Epidermal melanocyte (primary cell): ENCODE data around the gene UIMC1.
"Not testable (repeated sequence)": the region's sequence is repeated elsewhere in the genome, so short reads cannot be mapped to it uniquely, and the experiment has no call there.

Experiments used
- DNase-seq: peaks from one replicate; pipeline ENCODE4 v3.0.0; 2011; ENCODE audit warnings: low spot score; ENCODE audit not compliant: insufficient read length

UIMC1 gene

DNA sequence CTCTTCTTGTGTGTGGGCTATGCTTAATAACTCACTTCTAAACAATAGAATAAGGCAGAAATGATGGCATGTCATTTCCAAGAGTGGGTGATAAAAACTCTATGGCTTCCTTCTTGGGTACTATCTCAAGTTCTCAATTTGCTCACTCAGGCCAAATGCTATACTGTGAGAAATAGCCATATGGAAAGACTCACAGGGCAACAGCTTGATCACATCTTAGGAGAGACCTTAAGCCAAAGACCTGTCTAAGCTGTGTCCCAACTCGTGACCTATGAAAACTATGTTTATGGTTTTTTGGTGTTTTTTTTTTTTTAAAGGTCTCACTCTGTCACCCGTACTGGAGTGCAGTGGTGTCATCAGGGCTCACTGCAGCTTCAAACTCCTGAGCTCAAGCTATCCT lies 2.1 kb upstream of the UIMC1 start:
- DNase-seq, result no peak

DNA sequence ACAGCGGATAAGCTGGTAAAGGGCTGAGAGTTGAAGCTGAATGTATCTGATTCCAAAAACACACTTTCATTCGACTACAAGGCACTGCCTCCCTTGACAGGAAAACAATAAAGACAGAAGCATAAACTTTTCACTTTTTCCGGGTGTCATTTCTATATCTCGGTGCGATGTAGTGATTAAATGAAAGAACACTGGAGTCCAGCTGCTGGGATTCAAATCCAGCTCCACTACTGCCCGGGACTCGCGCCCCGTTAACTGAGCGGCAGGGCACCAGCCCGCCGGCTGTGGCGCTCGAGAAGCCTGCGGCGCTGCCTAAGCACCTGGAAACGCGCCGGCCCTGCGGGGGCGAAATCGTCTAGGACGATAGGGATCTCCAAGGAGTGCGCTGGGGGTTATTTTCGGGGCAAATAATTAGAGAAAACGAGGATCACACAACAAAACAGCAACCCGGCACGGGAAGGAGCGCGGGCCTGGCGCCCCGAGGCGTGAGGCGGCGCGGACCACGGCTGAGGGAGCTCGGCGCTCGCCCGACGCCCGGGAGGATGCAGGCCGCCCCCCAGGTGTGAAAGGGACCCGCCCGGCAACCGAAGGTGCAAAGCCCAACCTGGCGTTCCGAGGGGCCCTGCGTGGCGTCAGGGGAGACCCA lies 837 bp downstream of the UIMC1 start:
- DNase-seq, result no peak

DNA sequence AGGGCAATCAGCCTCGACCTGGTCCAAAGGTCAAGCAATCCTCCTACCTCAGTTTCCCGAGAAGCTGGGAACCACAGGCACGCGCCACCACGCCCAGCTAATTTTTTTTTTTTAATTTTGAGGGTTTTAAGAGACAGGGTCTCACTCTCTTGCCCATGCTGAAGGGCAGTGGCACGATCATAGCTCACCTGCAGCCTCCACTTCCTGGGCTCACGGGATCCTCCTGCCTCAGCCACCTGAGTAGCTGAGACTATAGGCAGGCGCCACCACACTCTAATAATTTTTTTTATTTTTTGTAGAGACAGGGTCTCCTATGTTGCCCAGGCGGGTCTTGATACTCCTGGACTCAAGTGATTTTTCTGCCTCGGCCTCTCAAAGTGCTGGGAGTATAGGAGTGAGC lies 1.6 kb downstream of the UIMC1 start:
- DNase-seq, result no peak

DNA sequence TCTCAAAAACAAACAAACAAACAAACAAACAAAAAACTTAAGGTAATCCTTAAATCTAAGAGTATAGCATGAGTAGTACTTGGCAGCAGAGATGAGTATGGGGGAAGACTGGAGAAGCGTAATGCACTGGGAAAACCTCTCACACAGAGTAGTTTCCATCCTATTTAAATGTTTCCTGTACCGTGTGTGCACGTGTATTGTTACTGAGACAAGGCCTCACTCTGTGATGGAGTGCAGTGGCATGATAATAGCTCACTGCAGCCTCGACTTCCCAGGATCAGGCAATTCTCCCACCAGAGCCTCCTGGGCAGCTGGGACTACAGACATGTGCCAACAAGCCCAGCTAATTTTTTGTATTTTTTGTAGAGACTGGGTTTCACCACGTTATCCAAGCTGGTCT lies 2.9 kb downstream of the UIMC1 start:
- DNase-seq, result no peak

DNA sequence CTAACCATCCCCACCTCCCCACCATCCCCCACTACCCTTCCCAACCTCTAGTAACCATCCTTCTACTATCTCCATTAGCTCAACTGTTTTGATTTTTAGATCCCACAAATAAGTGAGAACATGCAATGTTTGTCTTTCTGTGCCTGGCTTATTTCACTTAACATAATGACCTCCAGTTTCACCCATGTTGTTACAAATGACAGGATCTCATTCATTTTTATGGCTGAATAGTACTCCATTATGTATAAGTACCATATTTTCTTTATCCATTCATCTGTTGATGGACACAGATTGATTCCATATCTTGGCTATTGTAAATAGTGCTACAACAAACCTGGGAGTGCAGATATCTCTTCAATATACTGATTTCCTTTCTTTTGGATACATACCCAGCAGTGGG lies 7.1 kb downstream of the UIMC1 start:
- not testable (repeated sequence) for DNase-seq

DNA sequence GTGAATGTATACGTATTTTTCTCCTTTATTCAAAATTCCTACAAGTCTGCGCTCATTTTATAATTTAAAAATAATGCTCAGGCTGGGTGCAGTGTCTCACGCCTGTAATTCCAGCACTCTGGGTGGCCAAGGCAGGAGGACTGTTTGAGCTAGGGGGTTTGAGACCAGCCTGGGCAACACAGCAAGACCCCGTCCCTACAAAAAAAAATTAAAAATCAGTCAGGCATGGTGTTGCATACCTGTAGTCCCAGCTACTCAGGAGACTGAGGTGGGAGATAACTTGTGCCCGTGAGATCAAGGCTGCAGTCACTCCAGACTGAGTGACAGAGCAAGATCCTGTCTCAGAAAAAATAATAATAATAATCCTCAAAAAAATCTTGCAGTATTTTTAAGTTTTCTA lies 7.8 kb downstream of the UIMC1 start:
- DNase-seq, result no peak

DNA sequence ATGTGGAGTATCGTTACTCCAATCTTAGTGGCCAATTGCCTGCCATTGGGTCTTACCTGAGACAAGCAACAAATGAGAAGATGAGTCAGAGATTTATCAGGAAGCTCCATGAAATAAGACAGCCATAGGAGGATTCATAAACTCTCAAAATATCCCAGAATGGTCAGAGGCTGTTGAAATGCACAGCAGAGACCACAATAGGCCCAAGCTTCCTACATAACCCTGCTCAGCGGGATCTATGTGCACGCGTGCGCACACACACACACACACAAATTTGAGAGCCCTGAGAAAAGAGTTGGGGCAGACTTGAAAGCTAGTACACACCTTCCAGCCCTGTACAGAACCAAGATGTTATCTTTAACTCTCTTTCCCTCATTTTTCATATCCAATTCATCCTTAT lies 9.8 kb downstream of the UIMC1 start:
- no peak for DNase-seq

DNA sequence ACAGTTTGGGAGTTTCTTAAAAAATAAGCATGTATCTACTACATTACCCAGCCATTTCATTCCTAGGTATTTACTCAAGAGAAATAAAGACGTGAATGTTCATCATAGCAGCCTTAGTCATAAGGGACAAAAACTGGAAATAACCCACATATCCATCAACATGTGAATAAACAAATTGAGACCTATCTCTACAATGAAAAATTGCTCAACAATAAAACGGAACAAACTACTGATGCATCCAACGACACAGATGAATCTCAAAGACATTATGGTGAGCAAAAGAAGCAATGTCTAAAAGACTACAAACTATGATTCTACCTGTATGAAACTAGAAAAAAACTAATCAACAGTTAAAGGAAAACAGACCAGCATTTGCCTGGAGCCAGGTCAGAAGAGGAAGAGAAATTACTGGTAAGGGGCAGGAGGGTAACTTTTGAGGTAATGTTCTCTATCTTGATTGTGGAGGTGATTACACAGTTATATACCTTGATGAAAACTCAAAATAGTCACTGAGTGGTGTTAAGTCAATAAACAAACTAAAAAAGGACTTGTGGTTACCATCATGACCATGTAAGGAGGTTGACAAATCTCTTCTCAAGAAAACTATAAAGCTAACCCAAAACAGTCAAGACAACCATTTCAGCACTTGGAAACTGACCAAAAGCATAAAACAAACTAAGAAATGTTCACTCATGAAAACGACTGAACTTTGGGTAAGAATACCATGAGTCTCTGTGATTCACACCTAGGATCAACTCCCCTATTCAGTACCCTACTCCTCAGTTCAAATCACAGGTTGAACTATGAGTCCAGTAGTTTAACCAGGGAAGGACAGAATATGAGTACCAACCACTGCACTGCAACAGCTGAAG lies 10.4 kb downstream of the UIMC1 start:
- DNase-seq, result no peak

DNA sequence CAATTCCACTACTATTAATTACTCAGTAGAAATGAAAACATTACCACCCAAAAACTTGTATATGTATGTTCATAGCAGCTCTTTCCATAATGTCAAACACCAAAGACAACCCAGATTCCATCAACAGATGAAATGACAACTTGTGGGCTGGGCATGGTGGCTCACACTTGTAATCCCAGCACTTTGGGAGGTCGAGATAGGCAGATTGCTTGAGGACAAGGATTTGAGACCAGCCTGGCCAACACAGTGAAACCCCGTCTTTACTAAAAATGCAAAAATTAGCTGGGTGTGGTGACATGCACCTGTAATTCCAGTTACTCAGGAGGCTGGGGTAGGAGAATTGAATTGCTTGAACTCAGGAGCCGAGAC lies 11.5 kb downstream of the UIMC1 start:
- no peak for DNase-seq

DNA sequence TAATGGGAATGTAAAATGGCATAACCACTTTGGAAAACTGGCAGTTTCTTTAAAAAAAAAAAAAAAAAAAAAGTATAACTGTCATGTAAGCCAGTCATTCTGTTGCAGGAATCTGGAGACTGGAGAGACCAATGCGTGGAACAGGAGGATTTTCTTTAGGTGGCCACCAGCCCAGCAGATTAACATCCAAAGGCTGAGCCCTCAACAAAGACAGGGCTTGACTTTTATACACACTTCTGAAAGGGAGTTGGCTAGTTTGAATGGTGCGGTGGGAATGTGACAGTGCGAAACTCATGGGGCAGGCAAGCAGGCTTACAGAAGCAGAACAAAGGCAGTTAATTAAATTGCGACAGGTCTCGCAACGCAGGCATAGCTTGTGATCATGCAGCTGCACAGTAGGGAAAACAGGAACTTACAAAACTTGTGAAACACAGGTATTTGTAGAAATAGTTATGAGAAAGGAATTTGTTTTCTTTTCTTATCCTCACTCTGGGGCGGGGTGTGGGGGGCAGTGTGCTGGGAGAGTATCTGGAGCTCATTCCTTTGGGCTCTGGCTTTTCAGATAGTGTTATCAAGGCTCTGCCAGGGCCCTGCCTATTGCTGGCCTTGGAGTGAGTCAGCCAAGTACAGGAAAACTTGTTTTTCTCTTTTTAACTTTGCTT lies 12.0 kb downstream of the UIMC1 start:
- DNase-seq, result no peak

DNA sequence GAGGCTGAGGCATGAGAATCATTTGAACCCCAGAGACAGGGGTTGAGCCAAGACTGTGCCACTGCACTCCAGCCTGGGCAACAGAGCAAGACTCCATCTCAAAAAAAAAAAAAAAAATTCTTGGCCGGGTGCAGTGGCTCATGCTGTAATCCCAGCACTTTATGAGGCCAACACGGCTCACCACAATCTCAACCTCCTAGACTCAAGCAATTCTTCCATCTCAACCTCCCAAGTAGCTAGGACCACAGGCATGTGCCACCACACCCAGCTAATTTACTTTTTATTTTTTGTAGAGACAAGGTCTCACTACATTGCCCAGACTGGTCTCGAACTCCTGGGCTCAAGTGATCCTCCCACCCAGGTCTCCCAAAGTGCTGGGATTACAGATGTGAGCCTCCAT lies 13.5 kb downstream of the UIMC1 start:
- not testable (repeated sequence) for DNase-seq

DNA sequence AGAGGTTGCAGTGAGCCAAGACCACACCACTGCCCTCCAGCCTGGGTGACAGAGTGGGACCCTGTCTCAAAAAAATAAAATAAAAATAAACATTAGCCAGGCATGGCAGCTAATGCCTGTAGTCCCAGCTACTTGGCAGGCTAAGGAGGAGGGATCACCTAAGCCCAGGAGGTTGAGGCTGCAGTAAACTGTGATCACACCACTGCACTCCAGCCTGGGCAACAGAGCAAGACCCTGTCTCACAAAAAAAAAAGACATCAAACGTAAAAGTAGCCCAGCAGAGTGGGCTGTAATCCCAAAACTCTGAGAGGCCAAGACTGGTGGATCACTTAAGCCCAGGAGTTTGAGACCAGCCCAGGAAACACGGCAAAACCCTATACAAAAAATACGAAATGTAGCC lies 19.0 kb downstream of the UIMC1 start:
- DNase-seq, result no peak

DNA sequence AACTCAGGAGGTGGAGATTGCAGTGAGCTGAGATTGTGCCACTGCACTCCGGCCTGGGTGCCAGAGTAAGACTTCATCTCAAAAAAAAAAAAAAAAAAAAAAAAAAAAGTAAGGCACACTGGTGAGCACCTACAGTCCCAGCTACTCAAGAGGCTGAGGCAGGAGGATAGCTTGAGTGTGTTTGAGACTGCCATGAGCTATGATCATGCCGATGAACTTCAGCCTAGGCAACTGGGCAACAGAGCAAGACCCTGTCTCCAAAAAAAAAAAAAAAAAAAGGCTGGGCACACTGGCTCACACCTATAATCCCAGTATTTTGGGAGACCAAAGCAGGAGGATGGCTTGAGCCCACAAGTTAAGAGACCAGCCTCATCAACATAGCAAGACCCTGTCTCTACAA lies 20.3 kb downstream of the UIMC1 start:
- no peak for DNase-seq

DNA sequence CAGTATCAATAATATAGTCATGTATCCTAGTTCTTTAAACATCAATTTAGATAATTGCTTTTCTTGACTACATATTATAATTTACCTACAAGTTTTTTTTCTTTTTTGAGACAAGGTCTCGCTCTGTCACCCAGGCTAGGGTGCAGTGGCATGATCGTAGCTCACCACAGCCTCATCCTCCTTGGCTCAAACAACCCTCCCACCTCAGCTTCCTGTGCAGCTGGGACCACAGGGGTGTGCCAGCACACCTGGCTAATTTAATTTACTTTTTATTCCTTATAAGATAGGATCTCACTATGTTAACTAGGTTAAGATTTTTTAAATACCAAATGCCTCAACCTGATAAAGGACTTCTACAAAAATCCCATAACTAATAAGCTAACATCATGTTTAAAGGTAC lies 21.1 kb downstream of the UIMC1 start:
- no peak for DNase-seq

DNA sequence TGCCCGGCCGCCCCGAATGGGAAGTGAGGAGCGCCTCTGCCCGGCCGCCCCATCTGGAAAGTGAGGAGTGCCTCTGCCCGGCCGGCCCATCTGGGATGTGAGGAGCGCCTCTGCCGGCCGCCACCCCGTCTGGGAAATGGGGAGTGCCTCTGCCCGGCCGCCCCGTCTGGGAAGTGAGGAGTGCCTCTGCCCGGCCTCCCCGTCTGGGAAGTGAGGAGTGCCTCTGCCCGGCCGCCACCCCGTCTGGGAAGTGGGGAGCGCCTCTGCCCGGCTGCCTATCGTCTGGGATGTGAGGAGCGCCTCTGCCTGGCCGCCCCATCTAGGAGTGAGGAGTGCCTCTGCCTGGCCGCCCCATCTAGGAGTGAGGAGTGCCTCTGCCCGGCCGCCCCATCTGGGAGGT lies 22.4 kb downstream of the UIMC1 start:
- not testable (repeated sequence) for DNase-seq

DNA sequence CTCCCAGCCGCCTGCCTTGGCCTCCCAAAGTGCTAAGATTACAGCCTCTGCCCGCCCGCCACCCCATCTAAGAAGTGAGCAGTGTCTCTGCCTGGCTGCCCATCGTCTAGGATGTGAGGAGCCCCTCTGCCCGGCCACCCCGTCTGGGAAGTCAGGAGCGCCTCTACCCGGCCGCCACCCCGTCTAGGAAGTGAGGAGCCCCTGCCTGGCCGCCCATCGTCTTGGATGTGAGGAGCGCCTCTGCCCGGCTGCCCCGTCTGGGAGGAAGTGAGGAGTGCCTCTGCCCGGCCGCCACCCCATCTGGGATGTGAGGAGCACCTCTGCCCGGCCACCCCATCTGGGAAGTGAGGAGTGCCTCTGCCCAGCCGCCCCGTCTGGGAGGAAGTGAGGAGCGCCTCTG lies 23.0 kb downstream of the UIMC1 start:
- not testable (repeated sequence) for DNase-seq

DNA sequence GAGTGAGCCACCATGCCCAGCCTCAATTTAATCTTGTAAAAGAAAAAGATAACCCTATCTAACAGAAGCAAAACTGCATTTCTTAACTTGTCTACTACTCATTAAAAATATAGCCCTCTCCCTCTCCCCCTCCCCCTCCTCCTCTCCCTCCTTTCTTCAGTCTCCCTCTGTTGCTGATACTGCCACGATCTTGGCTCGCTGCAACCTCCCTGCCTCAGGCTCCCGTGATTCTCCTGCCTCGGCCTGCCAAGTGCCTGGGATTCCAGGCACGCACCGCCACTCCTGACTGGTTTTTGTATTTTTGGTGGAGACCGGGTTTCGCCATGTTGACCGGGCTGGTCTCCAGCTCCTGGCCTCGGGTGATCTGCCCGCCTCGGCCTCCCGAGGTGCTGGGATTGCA lies 23.5 kb downstream of the UIMC1 start:
- not testable (repeated sequence) for DNase-seq

DNA sequence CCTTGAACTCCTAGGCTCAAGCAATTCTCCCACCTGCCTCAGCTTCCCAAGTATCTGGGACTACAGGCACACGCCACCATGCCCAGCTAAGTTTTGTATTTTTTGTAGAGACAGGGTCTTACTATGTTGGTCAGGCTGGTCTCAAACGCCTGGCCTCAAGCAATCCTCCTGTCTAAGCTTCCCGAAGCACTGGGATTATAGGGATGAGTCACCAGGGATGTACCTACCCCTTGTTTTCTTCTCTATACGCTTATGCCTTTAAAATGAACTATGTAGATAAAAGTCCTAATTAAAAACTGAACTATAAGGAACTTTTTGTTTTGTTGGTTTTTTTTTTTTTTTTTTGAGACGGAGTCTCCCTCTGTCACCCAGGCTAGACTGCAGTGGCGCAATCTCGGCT lies 25.8 kb downstream of the UIMC1 start:
- no peak for DNase-seq

DNA sequence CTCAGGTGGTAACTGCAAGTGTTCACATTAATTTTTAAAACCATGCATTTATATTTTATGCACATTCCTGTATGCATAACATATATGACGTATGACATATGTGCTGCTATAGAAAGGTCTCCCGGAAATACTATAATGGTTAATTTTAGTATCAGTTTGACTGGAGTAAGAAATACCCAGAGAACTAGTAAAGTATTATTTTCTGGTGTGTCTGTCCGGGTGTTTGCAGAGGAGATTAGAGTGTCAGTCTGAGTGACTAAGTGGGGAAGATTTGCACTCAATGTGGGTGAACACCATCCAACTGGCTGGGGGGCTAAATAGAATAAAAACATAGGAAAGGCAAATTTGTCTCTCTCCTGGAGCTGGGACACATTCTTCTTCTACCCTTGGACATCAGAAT lies 26.9 kb downstream of the UIMC1 start:
- no peak for DNase-seq

DNA sequence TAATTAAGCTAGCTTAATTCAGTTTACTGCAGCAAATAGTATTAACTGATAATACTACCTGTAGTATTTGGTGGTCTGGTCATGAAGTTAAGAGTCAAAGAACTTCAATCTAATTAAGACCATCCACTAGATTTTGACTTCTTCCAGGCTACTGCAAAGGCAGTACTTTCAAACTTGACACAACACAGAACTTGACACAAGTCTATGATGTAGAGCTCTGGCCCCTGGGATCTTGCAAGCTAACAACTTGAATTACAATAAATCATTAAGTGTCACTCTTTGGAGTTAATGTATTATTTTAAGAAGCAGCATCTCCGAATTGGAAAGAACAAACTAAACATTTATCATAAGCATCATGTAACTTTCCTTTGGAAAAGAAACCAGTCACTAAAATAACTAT lies 40.9 kb downstream of the UIMC1 start:
- no peak for DNase-seq

DNA sequence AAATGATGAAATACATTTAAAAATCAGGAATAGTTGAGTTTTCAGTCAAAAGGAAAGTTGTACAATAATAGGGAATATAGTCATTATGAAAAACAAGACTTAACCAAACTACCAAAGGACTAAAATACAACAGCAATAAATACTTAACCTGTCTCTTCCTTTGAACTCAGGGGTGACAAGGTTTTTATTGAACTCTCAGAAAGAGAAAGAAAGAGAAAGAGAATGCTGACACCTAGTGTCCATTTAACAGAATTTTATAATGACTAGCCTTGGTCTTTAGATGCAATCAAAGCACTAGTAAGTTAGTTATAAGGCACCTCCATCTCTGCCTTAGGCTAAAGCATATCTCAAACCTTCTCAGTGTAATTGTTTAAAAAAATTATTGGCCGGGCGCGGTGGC lies 47.5 kb downstream of the UIMC1 start:
- DNase-seq, result no peak

DNA sequence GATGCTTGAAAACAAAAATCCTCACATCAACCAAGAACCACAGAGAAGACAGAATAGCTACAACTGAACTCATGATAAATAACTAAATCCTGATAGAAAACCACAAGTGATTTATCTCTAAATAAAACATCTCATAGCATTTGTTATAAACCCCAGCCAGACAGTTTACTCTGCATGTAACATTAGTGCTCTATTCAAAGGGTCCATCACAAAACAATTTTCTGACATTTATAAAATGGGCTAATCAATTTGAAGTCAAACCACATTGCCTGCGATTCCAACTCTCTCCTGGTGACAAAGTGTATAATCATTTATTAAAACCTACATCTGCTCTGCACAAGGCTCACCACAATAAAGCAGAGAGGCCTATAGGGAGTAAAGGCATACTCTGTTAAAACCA lies 49.8 kb downstream of the UIMC1 start:
- DNase-seq, result no peak

DNA sequence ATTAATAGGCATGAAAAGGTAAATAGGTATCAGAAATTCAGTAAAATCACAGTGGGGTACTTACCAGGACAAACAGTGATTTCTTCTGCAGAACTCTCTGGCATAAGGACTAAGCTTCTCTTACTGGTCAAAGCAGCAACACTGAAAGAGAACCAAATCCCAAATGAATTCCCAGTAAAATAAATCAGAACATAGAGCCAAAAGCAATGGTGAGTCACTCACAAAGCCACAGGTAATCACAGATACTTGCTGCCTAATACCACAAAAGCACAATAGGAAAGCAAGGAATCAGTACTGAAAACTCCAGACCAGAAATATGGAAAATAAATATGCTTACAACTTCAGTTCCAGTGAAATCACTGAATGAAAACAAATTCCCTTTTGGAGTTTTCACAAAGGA lies 50.7 kb downstream of the UIMC1 start:
- DNase-seq, result no peak
